ENCODE results near the gene RNPS1. TPM values are rescaled to one million over a fixed set of nuclear protein-coding genes. Genes with fewer than 3 reads are reported as not detected.

The RNPS1 gene
- polyA plus RNA-seq, 1 experiment, result 129 TPM

- CTCF ChIA-PET, result no interaction called here
- POLR2A ChIA-PET, result no interaction called here
- no peak for DNase-seq (ENCODE audit: low read depth)
These were observed 33.8 kb downstream of the RNPS1 start for GRCh38 chr16:2233872-2234812.

GRCh38 chr16:2233046-2233775, 34.7 kb downstream of the RNPS1 start:
- Histone ChIP-seq H3K27me3 (ENCODE audit: control insufficient read depth, insufficient read depth, low read length) (no peaks in the 10 kb centered on the region), H3K36me3 (ENCODE audit: control insufficient read depth, insufficient read depth, low read length) (peaks cover 43% of the 10 kb centered on the region), H3K4me3 (ENCODE audit: low read depth, low read length) (no peak overlapping the region)
- no peak for DNase-seq (ENCODE audit: low read depth)
- POLR2A ChIA-PET, result no interaction called here
- CTCF ChIA-PET, result no interaction called here
- no peak for TF ChIP-seq CTCF (IDR thresholded peaks at IDR 0.05; ENCODE audit: insufficient read depth, low read depth, low read length)

More at GRCh38 chr16:2233872-2234812, 33.8 kb downstream of the RNPS1 start:
- TF ChIP-seq CTCF (IDR thresholded peaks at IDR 0.05; ENCODE audit: insufficient read depth, low read depth, low read length), result no peak
- Histone ChIP-seq H3K27me3 (ENCODE audit: control insufficient read depth, insufficient read depth, low read length) (no peaks in the 10 kb centered on the region), H3K4me3 (ENCODE audit: low read depth, low read length) (no peak overlapping the region), H3K36me3 (ENCODE audit: control insufficient read depth, insufficient read depth, low read length) (peaks cover 36% of the 10 kb centered on the region)

DNA sequence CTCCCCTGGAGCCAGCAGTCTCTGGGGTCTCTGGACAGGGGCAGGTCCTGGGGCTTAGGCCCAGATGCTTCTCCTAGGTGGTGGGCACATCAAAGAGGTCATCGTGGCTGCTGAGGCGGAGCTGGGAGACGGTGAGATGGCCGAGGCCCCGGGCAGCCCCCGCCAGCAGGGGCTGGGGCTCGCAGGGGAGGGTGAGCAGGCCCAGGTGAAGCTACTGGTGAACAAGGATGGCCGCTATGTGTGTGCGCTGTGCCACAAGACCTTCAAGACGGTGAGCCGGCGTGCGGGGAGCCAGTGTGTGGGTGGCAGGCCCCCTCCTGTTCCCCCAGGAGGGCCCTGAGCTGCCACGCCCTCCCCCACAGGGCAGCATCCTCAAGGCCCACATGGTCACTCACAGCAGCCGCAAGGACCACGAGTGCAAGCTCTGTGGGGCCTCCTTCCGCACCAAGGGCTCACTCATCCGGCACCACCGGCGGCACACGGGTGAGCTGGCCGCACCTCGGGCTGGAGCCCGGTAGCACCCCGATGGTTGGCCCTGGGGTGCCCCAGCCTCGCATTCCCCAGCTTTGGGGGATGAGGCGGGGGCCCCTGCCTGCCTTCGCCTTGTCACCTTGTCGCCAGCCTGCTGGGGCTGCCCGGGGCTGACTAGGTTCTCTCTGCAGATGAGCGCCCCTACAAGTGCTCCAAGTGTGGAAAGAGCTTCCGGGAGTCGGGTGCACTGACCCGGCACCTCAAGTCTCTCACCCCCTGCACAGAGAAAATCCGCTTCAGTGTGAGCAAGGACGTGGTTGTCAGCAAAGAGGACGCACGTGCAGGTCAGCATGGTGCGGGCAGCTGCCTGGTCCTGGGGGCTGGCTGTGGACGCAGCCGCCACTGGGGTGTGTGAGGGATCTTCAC, 35.6 kb downstream of the RNPS1 start:
- Histone ChIP-seq H3K4me3 (ENCODE audit: low read depth, low read length) (no peak overlapping the region), H3K36me3 (ENCODE audit: control insufficient read depth, insufficient read depth, low read length) (peaks cover 44% of the 10 kb centered on the region), H3K27me3 (ENCODE audit: control insufficient read depth, insufficient read depth, low read length) (no peaks in the 10 kb centered on the region)
- ChIA-PET CTCF (no interaction called here), POLR2A (no interaction called here)
- TF ChIP-seq CTCF (IDR thresholded peaks at IDR 0.05; ENCODE audit: insufficient read depth, low read depth, low read length), result no peak
- no peak for DNase-seq (ENCODE audit: low read depth)

- H3K36me3 ChIP-seq (ENCODE audit: control insufficient read depth, insufficient read depth, low read length), result peaks cover 45% of the 10 kb centered on the region
- POLR2A ChIA-PET, result no interaction called here
- no peaks in the 10 kb centered on the region for H3K27me3 ChIP-seq (ENCODE audit: control insufficient read depth, insufficient read depth, low read length)
- H3K4me3 ChIP-seq (ENCODE audit: low read depth, low read length), result no peak overlapping the region
- CTCF ChIA-PET, result no interaction called here
- no peak for DNase-seq (ENCODE audit: low read depth)
- TF ChIP-seq CTCF (IDR thresholded peaks at IDR 0.05; ENCODE audit: insufficient read depth, low read depth, low read length), result no peak
These were observed 36.7 kb downstream of the RNPS1 start for GRCh38 chr16:2231016-2231931.

All from BJ (cell line).